Measurements from ENCODE around the gene MEFV.
"Not testable (repeated sequence)": the region's sequence is repeated elsewhere in the genome, so short reads cannot be mapped to it uniquely, and the experiment has no call there.

Gene MEFV, protein sequence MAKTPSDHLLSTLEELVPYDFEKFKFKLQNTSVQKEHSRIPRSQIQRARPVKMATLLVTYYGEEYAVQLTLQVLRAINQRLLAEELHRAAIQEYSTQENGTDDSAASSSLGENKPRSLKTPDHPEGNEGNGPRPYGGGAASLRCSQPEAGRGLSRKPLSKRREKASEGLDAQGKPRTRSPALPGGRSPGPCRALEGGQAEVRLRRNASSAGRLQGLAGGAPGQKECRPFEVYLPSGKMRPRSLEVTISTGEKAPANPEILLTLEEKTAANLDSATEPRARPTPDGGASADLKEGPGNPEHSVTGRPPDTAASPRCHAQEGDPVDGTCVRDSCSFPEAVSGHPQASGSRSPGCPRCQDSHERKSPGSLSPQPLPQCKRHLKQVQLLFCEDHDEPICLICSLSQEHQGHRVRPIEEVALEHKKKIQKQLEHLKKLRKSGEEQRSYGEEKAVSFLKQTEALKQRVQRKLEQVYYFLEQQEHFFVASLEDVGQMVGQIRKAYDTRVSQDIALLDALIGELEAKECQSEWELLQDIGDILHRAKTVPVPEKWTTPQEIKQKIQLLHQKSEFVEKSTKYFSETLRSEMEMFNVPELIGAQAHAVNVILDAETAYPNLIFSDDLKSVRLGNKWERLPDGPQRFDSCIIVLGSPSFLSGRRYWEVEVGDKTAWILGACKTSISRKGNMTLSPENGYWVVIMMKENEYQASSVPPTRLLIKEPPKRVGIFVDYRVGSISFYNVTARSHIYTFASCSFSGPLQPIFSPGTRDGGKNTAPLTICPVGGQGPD

DNA sequence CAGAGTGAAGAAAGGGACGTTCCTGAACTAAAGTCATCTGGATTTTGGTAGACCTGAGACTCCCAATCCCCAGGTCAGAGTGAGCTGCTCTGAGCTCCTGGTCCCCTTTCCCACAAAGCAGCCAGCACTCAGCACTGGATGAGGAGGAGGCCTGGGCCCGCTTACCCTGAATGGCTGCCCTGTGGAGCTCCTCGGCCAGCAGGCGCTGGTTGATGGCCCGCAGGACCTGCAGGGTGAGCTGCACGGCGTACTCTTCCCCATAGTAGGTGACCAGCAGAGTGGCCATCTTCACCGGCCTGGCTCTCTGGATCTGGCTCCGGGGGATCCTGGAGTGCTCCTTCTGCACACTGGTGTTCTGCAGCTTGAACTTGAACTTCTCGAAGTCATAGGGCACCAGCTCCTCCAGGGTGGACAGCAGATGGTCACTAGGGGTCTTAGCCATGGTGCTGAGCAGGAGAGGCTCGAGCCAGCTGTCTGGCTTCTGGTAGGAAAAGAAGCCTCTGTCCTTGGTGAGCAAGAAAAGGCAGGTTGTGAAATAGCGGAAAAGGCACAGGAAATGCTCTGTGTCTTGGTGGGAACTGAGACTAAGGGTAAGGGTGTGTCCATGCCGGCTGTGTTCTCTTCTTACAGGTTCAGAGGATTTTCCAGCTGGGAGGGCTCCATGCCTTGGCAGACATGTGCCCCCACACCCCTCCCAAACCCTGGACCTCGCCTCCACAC lies at the start of gene MEFV:
Gene MEFV (minus strand): TSS at position 488 of the 720 bp plus-strand sequence. CDS start 46 bp downstream, at position 442.
- peak; percentile 42 for DNase-seq

DNA sequence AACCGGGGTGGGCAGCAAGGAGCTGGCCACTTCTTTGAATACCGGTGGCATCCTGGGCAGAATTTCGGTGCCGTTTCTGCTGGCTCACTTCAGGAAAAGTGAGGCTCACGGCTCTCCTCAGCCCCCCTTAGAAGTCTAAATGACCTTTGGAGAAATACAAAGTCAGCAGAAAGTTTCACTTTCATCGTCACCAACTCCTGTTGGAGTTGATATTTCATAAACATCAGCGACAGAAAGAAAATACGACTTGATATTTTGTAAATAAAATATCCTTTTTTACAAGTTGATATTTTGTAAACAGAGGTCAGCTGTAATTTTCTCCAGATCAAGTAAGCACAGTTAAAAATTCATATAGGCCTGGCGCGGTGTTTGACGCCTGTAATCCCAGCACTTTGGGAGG lies 49.6 kb upstream of the MEFV start:
- no peak for DNase-seq

DNA sequence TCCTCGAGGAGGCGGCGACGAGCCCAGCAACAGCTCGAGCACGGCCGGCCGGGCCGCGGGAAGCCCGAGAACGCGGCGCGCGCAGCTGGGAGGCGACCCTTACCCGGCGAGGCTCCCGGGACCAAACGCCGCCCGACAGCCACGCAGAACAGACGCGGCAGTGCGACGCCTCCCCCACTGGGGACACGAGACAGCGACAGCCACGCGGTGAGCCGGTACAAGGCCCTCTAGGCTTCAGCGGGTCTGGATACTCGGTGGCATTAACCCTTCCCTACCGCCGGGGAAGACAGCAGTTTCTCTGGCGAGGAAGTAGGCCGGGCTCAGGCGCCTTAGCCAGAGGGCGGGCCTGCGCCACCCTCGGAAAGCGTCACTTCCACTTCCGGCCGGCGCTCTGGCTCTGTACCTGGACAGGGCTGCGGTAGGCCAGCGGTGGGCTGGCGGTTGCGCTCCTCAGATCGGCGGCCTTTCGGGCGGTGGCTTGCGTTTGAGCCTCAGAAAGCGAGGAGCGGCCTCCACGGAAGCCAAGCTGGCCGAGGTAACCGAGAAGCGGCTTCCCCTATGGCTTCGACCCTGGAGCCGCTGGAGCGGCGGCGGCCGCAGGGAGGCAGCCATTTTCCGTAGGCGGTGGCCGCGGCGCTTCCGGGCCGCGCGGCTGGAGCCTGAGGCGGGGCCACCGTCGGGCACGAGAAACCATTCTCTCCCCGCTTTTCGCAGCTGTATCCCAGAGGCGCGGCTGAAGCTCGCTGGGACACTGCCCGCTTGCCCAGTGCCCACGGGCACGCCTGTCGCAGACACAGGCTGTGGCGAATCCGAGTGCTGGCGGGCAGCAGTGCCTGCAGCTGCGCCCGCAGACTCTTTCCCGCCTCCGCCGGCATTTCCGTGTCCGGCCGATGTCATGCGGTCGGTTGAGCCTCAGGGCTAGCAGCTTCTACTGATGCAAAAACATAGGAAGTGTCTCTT lies 49.0 kb upstream of the MEFV start, which contains the start of the genes TIGD7 and ZNF75A:
Gene TIGD7 (minus strand): TSS at position 322 of the 960 bp plus-strand sequence. CDS start 4,816 bp downstream, outside the sequence.
Gene ZNF75A (plus strand): TSS at position 389 of the 960 bp plus-strand sequence. CDS start 2,932 bp downstream, outside the sequence.
- peak; percentile 89 for DNase-seq

DNA sequence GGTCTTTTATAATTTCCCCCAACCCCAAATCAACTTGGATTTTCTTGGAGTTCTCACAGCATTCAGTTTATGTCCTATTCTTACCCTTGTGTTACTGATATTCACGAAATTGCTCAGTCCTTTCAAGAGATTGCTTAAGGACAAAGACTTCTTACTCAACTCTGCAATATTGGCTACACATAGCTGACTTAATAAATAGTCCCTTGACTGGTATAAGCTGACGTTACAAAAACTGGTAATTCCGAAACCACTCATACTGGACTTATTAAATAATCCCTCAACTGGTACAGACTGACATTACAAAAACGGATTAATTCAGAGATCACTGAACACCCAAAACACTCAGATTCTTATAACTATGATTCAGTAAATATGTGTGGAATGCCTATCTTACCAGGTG lies 47.9 kb upstream of the MEFV start:
- DNase-seq, result no peak

DNA sequence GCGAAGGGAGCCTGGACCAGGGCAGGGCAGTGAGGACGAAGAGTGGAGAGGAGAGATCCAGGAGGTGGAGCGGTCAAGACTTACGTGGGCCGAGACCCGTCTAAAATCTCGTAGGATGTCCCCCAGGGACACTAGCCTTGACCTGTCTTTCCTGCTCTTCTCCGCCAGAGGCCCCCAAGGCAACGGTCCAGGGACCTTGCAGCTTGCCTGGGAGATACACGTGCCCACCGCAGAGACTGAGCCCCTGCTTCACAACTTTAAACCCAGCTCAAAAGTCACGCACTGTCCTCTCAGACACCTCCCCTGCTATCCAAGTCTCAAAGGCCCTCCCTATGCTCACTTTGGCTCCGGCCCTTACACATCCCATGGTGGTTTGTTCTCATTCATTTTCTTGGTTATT lies 39.4 kb upstream of the MEFV start:
- no peak for DNase-seq

DNA sequence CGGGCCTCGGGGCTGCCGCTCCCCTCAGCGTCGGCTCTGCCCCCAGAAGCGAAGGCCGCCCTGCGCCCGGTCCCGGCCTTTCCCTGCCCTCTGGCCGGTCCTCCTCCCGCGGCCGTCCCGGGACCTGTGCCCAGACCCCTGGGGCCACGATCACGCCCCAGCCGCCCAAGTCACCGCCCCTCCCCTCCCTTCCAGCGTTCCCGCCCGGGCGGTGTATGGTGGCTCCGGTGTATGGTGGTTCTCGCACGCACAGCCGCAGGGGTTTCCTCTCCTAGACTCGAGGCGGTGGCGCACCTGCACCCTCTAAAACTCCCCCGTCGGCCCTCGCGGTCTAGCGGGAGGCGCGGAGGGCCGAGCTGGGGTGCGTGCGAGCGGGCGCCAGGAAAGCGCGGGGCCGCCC lies 38.8 kb upstream of the MEFV start:
- DNase-seq, result no peak

DNA sequence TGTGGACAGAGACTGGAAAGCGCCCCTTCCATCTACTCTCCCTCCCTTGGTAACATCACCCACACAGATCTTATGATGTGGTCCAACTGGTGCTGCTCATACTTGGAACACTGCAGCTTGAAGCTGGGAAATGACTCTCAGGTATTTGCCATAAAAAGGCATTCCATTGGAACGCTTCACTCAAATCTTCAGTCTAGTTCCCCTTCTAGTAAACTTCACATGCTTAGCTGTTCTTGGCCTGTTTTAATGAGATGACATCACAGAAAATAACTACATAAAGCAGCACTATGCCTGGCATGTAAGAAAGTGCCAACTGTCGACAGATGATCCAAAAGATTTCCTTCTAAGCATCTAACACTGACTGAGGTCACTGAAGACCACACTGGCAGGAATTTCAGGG lies 36.2 kb upstream of the MEFV start:
- DNase-seq, result no peak

DNA sequence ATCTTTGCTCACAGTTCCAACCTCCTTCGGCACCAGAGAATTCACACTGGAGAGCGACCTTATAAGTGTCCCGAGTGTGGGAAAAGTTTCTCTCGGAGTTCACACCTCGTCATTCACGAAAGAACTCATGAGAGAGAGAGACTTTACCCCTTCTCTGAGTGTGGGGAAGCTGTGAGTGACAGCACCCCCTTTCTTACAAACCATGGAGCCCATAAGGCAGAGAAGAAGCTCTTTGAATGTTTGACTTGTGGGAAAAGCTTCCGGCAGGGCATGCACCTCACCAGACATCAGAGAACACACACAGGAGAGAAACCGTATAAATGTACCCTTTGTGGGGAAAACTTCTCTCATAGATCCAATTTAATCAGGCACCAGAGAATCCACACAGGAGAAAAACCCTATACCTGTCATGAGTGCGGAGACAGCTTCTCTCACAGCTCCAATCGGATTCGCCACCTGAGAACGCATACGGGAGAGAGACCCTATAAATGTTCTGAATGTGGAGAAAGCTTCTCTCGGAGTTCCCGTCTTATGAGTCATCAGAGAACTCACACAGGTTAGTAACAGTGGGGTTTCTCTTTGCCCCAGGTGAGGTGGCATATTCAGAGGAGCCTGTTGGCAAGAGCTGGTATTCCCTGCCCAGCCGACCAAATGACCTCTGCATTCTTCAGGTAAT lies 33.7 kb upstream of the MEFV start:
- DNase-seq, result no peak

DNA sequence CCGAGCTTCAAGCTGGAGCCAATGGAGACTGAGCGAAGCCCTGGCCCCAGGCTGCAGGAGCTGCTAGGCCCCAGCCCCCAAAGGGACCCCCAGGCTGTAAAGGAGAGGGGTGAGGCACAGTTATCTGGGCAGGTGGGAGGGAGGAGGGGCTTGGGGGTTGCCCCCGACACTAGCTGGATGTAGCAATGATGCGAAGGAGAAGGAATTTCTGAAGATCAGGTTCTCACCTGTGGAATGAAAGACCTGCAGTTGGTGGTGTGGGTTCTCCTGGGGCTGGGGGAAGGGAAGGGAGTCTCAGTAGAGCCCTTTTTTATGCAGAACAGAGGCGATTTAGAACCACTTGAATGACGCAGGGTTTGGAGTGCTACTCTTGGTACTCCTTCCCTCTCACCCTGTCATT lies 28.7 kb upstream of the MEFV start:
- DNase-seq, result no peak

DNA sequence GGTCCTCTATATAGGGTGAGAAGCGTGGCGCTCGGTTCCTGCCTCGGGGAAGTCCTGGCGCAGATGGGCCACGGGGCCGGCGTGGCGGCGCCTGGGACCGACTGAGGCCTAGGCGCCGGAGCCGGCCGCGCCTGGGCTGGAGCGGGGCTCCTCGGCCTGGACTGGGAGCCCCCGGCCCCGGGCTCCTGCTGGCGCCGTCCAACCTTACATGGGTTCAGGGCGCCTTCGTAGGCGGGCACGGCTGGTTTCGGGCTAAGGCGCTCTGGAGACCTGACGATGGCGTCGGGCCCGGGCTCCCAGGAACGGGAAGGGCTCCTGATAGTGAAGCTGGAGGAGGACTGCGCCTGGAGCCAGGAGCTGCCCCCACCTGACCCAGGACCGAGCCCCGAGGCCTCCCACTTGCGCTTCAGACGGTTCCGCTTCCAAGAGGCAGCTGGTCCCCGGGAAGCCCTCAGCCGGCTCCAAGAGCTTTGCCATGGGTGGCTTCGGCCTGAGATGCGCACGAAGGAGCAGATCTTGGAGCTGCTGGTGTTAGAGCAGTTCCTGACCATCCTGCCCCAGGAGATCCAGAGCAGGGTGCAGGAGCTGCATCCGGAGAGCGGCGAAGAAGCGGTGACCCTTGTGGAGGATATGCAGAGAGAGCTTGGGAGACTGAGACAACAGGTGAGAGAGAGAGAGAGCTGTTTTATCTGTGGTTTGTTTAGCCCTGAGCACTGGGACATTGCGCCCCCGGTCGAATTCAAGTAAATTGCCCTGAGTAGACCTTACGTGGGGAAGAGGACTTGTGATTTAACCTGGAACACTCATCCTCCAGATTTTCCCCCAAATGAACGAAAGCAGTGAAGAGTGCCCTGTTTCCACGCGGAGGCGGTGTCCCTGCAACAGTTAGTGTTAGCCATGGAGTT lies 27.4 kb upstream of the MEFV start:
- DNase-seq, result no peak

DNA sequence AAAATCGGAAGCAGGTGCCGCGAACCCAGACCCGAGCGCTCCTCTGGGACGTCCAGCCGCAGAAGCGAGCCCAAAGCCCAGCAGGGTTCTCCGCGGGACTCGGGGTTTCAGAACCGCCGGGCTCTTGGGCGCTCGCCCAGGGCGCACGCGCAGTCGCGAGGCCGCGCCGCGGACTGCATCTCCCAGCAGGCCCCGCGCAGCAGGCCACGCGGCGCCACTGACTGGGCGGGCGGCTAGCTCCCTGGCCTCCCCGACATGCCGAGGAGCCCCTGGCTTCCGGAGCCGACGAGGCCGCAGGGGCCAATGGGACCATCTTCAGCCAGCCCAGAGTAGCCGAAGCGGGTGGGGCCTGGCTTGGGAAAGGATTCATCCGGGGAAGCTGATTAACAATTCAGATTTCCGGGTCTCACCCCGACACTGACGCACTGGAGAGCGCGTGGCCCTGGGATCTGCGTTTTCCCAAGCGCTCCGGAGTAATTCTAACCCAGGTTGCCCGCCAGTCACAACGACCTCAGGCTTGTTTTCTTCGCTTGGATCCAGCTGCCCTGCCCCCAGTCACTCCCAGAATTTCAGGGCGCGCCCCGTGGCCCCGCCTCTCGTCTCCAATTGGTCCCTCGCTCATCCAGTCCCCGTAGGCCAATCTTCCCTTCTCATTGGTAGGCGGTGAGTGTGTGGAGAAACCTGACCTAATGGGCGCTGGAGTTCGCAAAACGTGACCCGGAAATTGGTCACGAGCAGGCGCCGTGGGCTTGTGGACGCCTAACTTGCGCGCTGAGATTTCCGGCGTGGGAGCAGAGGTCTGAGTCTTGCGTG lies 26.5 kb upstream of the MEFV start, which contains the start of gene ZNF263:
Gene ZNF263 (plus strand): TSS at position 762 of the 813 bp plus-strand sequence. CDS start 328 bp downstream, outside the sequence.
- peak; percentile 95 for DNase-seq

DNA sequence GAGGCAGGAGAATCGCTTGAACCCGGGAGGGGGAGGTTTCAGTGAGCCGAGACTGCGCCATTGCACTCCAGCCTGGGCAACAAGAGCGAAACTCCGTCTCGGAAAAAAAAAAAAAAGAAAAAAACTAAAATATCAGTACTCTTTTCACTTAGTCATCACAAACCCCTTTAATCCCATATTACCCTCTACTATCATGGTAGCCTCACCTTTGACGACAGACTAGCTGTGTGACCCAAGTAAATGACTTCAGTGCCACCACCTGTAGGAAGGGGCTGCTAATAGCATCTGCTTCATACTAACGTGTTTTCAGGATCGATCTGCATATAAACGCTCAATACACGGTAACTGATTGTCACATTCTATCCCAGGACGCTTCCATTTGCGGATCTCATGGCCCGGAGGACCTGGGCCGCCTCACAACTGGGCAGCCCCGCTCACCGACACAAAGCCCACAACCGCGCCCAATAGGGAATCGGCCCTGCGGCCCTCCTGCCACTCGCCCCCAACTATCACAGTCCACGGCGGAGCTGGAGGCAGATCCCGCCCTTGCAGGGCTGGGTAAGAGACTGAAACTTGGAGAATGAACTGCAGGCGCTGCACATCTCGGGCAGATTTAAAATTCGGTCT lies 25.8 kb upstream of the MEFV start:
- DNase-seq, result no peak

DNA sequence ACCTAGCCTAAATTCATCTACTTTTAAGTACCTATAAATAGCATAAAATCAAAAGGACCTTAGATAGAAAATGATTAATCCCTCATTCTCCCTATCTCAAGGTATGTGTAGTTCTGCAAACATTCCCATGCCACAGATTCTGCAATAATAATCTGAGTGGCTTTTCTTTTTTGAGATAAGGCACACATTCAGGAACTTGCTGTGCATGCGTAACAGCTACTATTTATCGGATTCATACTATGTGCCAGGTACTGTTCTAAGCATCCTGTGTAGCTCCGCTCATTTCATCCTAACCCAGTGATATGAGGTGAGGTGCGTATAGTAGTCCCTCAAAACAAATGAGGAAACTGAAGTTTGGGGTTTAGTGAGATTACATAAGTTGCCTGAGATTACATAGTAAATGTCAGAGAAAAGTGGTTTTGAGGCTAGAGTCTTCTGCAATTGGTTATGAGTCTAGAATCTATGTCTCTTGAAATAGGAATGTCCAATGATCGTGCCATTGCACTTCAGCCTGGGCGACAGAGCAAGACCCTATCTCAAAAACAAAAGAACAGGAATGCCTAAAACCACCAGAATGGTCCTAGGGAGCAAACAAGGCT lies 24.9 kb upstream of the MEFV start:
- no peak for DNase-seq

DNA sequence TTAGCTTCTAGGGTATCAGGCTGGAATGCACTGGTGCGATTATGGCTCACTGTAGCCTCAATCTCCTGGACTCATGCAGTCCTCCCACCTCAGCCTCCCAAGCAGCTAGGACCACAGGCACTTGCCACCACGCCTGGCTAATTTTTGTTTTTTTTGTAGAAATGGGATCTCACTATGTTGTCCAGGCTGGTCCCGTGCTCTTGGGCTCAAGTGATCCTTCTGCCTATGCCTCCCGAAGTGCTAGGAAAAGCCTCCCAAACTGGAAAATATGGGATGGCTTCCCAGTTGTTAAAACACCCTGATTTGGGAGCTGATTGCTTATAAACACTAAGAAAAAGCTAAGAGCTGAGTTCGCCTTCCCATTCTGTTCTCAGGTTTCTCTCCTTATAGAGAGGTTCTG lies 20.2 kb upstream of the MEFV start:
- no peak for DNase-seq

DNA sequence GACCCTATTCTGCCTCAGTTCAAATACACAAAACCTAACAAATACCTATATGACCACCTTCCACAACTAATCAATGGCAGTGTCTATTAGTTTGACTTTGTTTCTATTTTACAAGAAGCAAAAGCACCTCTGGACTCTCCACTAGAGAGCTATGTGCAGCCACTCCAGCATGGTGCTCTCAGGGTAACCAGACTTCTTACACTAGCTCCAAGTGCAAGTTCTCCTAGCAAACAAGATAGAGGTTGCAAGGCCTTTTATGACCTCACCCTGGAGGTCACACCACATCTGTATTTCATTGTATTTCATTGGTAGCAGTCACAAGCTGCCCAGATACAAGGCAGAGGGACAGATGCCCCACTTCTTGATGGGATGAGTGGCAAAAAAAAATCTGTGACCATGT lies 18.5 kb upstream of the MEFV start:
- no peak for DNase-seq

DNA sequence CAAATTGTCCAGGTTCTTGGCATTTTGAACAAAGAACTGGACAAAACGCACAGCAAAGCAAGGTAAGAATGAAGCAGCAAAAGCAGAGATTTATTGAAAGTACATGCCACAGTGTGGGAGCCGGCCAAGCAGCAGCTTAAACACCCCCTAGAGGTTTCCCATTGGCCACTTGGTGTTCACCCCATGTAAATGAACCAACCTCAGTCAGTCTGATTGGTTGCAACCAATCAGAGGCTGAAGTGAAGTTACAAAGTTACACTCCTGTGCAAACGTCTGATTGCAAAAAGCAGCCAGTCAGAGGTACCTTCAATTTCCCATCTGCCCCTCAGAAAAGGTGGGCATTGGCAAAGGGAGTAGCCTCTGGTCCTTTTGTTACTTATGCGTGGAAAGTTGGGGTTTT lies 18.1 kb upstream of the MEFV start:
- DNase-seq, result no peak

DNA sequence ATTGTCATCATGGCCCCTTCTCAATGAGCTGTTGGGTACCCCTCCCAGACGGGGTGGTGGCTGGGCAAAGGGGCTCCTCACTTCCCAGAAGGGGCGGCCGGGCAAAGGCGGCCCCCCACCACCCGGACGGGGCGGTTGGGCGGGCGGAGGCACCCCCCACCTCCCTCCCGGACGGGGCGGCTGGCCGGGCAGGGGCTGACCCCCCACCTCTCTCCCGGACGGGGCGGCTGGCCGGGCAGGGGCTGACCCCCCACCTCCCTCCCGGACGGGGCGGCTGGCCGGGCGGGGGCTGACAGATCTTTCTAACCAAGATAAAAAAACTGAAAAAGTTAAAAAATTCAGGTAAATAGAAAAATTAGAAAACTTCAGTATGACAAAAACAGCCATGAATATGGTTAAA lies 14.8 kb upstream of the MEFV start:
- not testable (repeated sequence) for DNase-seq

DNA sequence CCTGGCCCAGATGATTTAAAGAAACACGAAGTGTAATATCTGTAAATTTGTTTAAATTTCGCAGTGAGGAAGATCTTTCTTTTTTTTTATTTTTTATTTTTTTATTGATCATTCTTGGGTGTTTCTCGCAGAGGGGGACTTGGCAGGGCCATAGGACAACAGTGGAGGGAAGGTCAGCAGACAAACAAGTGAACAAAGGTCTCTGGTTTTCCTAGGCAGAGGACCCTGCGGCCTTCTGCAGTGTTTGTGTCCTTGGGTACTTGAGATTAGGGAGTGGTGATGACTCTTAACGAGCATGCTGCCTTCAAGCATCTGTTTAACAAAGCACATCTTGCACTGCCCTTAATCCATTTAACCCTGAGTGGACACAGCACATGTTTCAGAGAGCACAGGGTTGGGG lies 14.3 kb upstream of the MEFV start:
- DNase-seq, result not testable (repeated sequence)
